GM19438 (cell line): Measurements from ENCODE around the gene PDLIM4.

Experiments
- ATAC-seq: cut with Tn5 transposase; IDR thresholded peaks from one replicate; pipeline ENCODE4 v1.9.1; 2021; ENCODE audit warnings: low read depth; ENCODE audit not compliant: unreplicated experiment

PDLIM4 gene

DNA sequence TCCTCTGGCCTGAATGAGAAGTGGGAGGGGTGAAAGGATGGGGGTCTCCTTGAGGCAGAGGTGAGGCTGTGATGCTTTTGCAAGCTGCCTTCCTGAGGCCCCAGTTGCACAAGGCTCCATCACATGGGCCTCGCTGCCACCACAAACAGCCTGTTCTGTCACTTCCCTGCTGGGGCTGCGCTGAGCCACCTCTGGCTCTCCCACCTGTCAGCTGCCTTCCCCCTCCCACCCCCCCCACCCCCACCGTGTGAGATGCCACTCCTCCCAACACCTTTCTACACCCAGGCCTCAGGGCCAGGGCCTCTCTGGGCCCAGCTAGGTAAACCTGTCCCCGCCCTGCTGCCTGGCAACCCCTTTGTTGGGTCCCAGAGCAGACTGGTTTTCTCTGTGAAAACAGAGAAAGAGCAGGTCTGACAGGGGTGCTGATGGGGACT is 4.5 kb upstream of the PDLIM4 start:
- ATAC-seq: no peak

DNA sequence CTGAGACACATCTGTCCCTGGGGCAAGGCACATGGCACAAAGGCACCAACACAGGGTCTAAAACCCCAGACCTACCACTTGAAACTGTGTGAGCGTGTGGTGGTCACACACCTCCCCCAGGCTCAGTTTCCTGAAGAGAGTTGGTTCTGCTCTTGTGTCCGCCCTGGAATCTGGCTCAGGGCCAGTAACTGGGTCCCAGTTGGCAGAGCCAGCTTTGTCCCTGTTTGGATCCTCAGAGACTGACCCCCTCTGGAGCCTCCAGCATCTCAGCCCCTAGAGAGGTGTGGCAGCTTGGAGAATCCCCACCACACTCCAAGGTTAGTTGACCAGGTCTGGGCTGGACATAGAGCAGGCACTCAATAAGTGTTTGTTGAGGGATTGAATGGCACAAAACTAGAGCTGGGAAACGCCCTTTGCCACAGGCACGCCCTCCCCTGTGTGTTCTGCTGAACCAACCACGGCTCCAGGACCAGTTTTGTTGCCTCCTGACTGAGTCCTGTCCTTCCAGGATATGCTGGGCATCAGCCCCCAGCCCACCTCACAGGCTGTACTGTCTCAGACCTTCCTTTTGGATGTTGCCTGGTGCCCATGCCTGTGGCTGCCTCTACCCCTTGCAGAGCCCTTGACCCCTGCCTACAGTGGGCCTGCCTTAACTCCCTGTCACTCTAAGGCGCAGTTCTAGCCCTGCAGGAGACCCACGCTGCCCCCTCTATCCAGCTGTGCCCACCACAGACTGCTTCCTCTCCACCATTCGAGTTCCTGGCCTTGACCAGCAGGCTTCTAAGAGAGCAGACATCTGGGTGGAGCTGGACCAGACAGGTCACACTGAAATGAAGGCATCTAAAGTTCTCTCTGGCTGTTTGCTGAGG is 3.8 kb upstream of the PDLIM4 start:
- ATAC-seq: no peak

GRCh38 chr5:132254321-132254977 is 3.0 kb upstream of the PDLIM4 start:
- no peak for ATAC-seq

GRCh38 chr5:132256086-132256782 is 1.3 kb upstream of the PDLIM4 start:
- ATAC-seq: no peak

DNA sequence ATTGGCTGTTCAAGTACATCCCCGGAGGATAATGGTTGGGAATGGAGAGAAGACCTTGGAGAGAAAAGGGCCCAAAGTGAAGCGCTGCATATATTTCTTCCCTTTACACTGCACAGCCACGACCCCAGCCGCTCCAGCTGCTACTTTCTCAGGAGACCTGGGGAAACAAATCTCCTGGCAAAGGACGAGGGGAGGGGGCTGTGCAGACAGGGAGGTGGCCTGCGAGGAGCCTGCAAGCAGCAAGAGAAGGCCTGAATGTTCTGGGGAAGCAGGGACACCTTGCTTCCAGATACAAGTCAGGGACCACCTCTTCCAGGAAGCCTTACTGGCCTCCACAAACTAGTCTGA is 739 bp upstream of the PDLIM4 start:
- no peak for ATAC-seq

DNA sequence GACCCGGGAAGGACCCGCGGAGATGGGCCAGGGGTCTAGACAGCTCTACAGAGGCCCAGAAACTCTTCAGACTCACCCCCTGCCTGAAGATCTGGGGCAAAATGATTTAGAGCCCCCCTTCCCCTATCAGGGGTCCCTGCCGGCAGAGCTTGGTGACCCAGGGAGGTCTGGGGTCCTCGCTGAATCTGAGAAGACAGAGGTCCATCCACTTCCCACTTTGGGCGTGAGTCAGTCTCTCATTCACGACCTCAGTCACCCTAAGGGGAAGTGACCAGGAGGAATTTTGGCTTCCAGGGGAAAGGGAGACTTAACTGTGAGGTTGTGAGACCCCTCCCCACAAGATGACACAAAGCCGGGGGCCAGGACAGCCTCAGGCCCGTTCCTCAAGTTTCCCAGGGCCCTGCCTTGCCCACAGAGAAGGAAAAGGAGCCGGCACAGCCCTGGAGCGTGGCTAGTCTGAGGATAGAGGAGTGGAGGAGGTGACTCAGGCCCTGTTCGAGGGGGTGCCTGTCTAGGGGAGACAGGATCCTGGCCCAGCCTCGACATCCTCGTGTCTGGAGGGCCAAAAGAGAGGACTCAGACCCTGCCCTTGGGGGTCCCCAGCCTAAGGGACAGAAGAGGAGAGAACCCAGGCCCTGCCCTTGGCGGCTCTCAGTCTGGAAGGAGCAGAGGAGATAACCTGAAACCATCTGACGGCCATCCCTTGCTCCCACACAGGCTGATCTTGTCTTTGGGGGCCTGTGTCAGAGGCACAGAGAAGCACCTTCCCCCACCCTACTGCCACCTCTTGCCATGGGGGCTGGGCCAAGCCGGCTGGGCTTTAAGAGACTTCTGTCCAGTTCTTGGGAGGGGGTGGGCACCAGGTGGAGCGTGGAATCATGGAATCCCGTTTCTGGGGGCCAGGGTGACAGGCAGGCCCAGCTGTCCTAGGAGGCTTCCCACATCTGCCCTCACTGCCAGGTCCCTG is 889 bp downstream of the PDLIM4 start:
- no peak for ATAC-seq

- no peak for ATAC-seq
These were observed 1.8 kb downstream of the PDLIM4 start for GRCh38 chr5:132259069-132259851.

GRCh38 chr5:132260051-132260450 is 2.6 kb downstream of the PDLIM4 start:
- no peak for ATAC-seq

DNA sequence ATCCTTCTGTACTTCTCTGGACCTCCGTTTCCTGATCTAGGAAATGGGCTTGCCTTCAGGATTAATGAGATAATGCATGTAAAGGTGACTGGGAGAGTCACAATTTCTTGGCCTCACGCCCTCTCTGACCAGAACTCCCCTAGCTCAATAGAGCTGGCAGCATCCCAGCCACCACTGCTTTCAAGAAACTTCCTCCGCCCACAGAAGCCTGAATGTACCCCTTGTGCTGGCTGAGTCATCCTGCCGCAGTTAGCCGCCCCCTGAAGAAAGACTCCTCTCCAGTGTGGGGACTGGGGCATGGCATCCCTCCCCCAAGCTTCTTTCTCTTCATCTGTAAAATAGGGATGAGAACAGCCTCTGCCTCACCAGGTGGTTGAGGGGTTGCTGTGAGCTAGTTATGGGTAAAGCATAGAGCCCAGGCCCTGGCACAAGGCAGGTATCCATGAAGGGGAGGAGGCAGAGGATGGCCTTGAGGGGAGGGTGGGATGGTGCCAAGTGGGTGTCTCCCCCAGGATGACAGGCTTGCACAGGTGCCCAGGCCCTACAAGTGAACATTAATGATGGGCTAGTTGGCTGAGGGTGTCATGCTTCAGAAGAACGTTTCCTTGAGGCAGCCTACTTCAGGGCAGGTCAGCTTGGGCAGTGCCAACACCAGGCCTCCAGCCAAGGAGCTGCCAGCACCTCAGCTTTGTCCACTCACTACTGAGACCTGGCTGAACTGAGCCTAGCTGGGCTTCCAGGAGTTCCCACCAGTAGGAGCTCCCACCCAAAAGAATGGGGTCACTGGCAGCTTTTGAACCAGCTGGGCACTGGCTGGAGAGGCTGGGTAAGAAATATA is 3.4 kb downstream of the PDLIM4 start:
- no peak for ATAC-seq

GRCh38 chr5:132261881-132262845 is 4.7 kb downstream of the PDLIM4 start:
- no peak for ATAC-seq

- ATAC-seq: no peak
These were observed 5.5 kb downstream of the PDLIM4 start for GRCh38 chr5:132262882-132263547.

DNA sequence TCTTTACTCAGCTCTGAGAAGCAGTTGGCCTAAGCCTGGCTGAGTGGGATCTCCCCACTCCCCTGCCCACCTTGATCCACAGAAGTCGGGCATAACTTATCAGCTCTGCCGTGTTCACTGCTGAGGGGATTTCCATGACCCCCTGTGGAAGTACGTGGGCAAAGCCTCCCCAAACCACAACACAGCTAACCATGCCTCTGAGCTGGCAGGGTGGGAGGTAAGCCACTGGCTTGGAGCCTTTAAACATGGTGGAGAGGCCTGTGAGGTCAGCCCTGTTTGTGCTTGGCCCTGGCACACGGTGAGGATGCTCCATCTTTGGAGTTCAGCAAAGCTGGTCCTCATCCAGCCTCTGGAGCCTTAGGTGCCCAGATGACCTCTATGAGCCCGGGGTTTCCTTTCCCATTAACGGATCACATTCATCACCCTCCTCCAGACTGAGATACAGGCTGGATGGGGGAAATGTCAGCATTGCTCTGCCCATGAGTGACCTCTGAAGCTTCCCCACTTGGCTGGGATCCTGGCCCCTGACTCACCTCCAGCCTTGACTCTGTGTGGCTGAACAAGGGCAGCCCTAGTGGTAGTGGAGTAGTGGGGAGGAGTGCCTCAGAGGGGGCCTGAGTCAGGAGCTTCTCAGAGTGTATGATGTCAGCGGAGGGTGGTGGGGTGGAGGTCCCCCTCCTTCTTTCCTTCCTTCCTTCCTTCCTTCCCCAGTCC is 6.2 kb downstream of the PDLIM4 start:
- no peak for ATAC-seq

DNA sequence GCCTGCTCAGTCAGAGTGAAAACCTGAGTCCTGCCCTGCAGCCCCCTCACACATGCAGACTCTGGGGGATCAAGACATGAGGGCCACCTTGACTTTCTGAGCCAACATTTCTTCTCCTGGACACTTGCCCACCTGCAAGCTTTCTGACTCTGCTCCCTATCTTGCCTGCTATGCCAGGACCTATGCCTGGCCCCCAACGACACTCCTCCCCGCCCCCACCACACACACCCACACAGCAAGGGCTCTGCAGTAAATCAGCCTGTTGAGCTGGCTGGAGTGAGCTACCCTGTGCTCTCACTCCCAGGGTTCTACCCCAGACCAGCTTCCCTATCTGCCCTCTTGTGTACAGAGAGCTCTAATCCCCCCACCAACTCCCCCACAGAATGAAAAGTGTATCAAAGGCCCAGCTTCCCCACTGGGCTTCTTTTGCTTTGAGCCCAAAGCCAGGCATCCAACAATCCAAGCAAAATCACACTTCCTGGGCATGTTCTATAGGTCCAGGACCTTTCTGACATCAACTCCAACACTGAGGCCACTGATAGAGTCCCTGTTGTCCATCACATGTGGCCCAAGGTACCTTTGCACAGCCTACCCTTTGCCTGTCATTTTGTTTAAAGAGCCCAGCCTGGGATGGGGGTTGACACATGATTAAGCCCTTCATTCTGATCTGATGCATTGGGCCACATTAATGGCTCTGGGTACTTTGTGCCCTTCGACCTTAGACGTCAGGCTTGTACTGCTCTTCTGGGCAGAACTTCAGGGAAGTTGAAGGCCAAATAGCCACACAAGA is 7.2 kb downstream of the PDLIM4 start:
- ATAC-seq: no peak

GRCh38 chr5:132265336-132266030 is 8.0 kb downstream of the PDLIM4 start:
- ATAC-seq: no peak
